Measurements from ENCODE around the gene PPP2R5C. TPM values are rescaled to one million over a fixed set of nuclear protein-coding genes. Genes with fewer than 3 reads are reported as not detected.

The PPP2R5C gene
- polyA plus RNA-seq, 3 donors = 61.9 to 72.5 (median 64.0) TPM

- TF ChIP-seq CTCF (IDR thresholded peaks at IDR 0.05) = no peak
- Histone ChIP-seq H3K4me3 (replicated peaks in 1 of 3; ENCODE audit: low read depth in 2 of 3, low read length in 3 of 3) (no peak overlapping the region), H3K9me3 (replicated peaks in 1 of 2; ENCODE audit: control insufficient read depth in 1 of 2, insufficient read depth in 1 of 2, low read length in 2 of 2) (peaks cover 0 to 3% of the 10 kb centered on the region in 2 donors), H3K9ac (ENCODE audit: insufficient read depth, low read length, poor library complexity, severe bottlenecking) (no peak overlapping the region), H4K20me1 (ENCODE audit: insufficient read depth, low read length) (peaks cover 26% of the 10 kb centered on the region), H3K4me2 (replicated peaks; ENCODE audit: extremely low read depth, low read length, poor library complexity, severe bottlenecking) (no peak overlapping the region), H2AFZ (ENCODE audit: insufficient read depth, low read depth, low read length, poor library complexity, severe bottlenecking) (no peak overlapping the region), H3K27ac (ENCODE audit: low read depth in 1 of 2, low read length in 2 of 2) (no peak overlapping the region), H3K36me3 (replicated peaks in 1 of 2; ENCODE audit: control insufficient read depth in 1 of 2, insufficient read depth in 2 of 2, low read length in 2 of 2) (no peaks in the 10 kb centered on the region), H3K27me3 (ENCODE audit: control insufficient read depth in 2 of 2, insufficient read depth in 2 of 2, low read length in 2 of 2) (peaks cover 10% of the 10 kb centered on the region in 2 donors), H3K79me2 (ENCODE audit: insufficient read depth, low read length) (no peaks in the 10 kb centered on the region), H3K4me1 (ENCODE audit: control insufficient read depth in 1 of 2, insufficient read depth in 2 of 2, low read length in 2 of 2) (no peaks in the 10 kb centered on the region)
- H3K27me3 Mint-ChIP-seq (ENCODE audit: low read depth in 3 of 3) = peaks cover 17 to 26% (median 20%) of the 10 kb centered on the region in 3 donors
- DNase-seq = no peak
- intact Hi-C loops (cut with micrococcal nuclease) = loop anchor here (5.0 kb wide), 4 partner anchors 58 to 188 kb away; partner anchors contain the start of gene DYNC1H1 (in 1 of the 2)
- no peaks in the 10 kb centered on the region for H3K4me1 Mint-ChIP-seq
- WGBS (ENCODE audit: insufficient coverage) = 85% methylated on average over 3 of the region's 7 CpGs
- H3K4me3 Mint-ChIP-seq = no peak overlapping the region
- H3K9me3 Mint-ChIP-seq = peaks cover 0 to 13% (median 2%) of the 10 kb centered on the region in 7 donors
- H3K27ac Mint-ChIP-seq = no peak overlapping the region
- no peaks in the 10 kb centered on the region for H3K36me3 Mint-ChIP-seq
Observed at GRCh38 chr14:101774006-101774795, 12.7 kb downstream of the PPP2R5C start.

- Histone ChIP-seq H2AFZ (ENCODE audit: insufficient read depth, low read depth, low read length, poor library complexity, severe bottlenecking) (no peak overlapping the region), H3K27me3 (ENCODE audit: control insufficient read depth in 2 of 2, insufficient read depth in 2 of 2, low read length in 2 of 2) (peaks cover 15 to 16% of the 10 kb centered on the region in 2 donors), H3K9me3 (replicated peaks in 1 of 2; ENCODE audit: control insufficient read depth in 1 of 2, insufficient read depth in 1 of 2, low read length in 2 of 2) (peaks cover 0 to 8% of the 10 kb centered on the region in 2 donors), H3K36me3 (replicated peaks in 1 of 2; ENCODE audit: control insufficient read depth in 1 of 2, insufficient read depth in 2 of 2, low read length in 2 of 2) (no peaks in the 10 kb centered on the region), H3K27ac (ENCODE audit: low read depth in 1 of 2, low read length in 2 of 2) (no peak overlapping the region), H3K4me2 (replicated peaks; ENCODE audit: extremely low read depth, low read length, poor library complexity, severe bottlenecking) (no peak overlapping the region), H3K9ac (ENCODE audit: insufficient read depth, low read length, poor library complexity, severe bottlenecking) (no peak overlapping the region), H3K79me2 (ENCODE audit: insufficient read depth, low read length) (no peaks in the 10 kb centered on the region), H3K4me3 (replicated peaks in 1 of 3; ENCODE audit: low read depth in 2 of 3, low read length in 3 of 3) (no peak overlapping the region), H3K4me1 (ENCODE audit: control insufficient read depth in 1 of 2, insufficient read depth in 2 of 2, low read length in 2 of 2) (no peaks in the 10 kb centered on the region), H4K20me1 (ENCODE audit: insufficient read depth, low read length) (peaks cover 32% of the 10 kb centered on the region)
- no peak for DNase-seq
- no peak overlapping the region for H3K4me3 Mint-ChIP-seq
- H3K4me1 Mint-ChIP-seq = no peaks in the 10 kb centered on the region
- TF ChIP-seq CTCF (IDR thresholded peaks at IDR 0.05) = no peak
- peaks cover 0 to 2% of the 10 kb centered on the region in 2 donors for H3K36me3 Mint-ChIP-seq
- WGBS (ENCODE audit: insufficient coverage) = 88% methylated on average over 7 of the region's 8 CpGs
- intact Hi-C loops (cut with micrococcal nuclease) = loop anchor here (5.0 kb wide), 5 partner anchors 57 to 187 kb away; partner anchors contain the start of gene DYNC1H1 (in 1 of the 2)
- H3K27ac Mint-ChIP-seq = no peak overlapping the region
- peaks cover 0 to 13% (median 2%) of the 10 kb centered on the region in 7 donors for H3K9me3 Mint-ChIP-seq
- peaks cover 24 to 29% (median 26%) of the 10 kb centered on the region in 3 donors for H3K27me3 Mint-ChIP-seq (ENCODE audit: low read depth in 3 of 3)
Observed at GRCh38 chr14:101774814-101775213, 13.3 kb downstream of the PPP2R5C start.

Data from CD14-positive monocyte (primary cell).